Heart left ventricle (tissue), 16 donors: ENCODE data around the gene TUBE1. TPM values are rescaled to one million over a fixed set of nuclear protein-coding genes. Genes with fewer than 3 reads are reported as not detected.

Experiments
- ATAC-seq, 4 donors: fragments of 200-7000 bp; cut with Tn5 transposase; one replicate each; pipeline ENCODE4 v1.9.1; 2020 to 2022; ENCODE audit warnings: moderate library complexity in 4 of 4, mild to moderate bottlenecking in 3 of 4, moderate number of reproducible peaks in 1 of 4
- DNase-seq, 5 donors: peaks; one replicate each; pipeline ENCODE4 v3.0.0-alpha.2; 2020
- H3K27ac ChIP-seq, 12 donors: fragments of 200-600 bp; sonication (generic) in 4 of 12; one replicate each; pipeline versions ENCODE4 v1.5.0 to v1.8.0; 2016 to 2022; ENCODE audit warnings: mild to moderate bottlenecking in 2 of 12
- H3K27me3 ChIP-seq, 9 donors: fragments of 200-600 bp; sonication (generic) in 2 of 9; one replicate each; pipeline versions ENCODE4 v1.5.1 to v1.8.0; 2016 to 2022; ENCODE audit warnings: mild to moderate bottlenecking in 3 of 9
- H3K36me3 ChIP-seq, 9 donors: fragments of 200-600 bp; sonication (generic) in 2 of 9; one replicate each; pipeline versions ENCODE4 v1.5.0 to v1.8.0; 2018 to 2022; ENCODE audit warnings: mild to moderate bottlenecking in 2 of 9
- H3K4me1 ChIP-seq, 12 donors: fragments of 200-600 bp; sonication (generic) in 4 of 12; one replicate each; pipeline versions ENCODE4 v1.5.0 to v1.8.0; 2016 to 2022; ENCODE audit warnings: mild to moderate bottlenecking in 3 of 12
- H3K4me3 ChIP-seq, 12 donors: fragments of 200-600 bp; sonication (generic) in 4 of 12; one replicate each; pipeline versions ENCODE4 v1.5.0 to v1.8.0; 2017 to 2022; ENCODE audit warnings: mild to moderate bottlenecking in 9 of 12, moderate library complexity in 4 of 12
- H3K9me3 ChIP-seq, 12 donors: fragments of 200-600 bp; sonication (generic) in 4 of 12; one replicate each; pipeline versions ENCODE4 v1.5.0 to v1.8.0; 2016 to 2022; ENCODE audit warnings: mild to moderate bottlenecking in 1 of 12
- POLR2A ChIP-seq, 2 donors: fragments of 450-650 bp; IDR thresholded peaks; one replicate each; pipeline ENCODE4 v1.6.1; 2017; ENCODE audit warnings: antibody characterized with exemption in 2 of 2, mild to moderate bottlenecking in 2 of 2, moderate library complexity in 2 of 2
- WGBS, 4 donors: extraction: QIAGEN DNeasy Blood & Tissue Kit in 2 of 4; methylation state at CpG; one replicate each; pipeline versions ENCODE4 v1.1.5 to v1.1.7; 2013 to 2018; 5-methylcytosine and 5-hydroxymethylcytosine counted together
- intact Hi-C, 10 donors: fragments of 100-400 bp; cut with DNase I; formaldehyde crosslinking; loops; one replicate each; pipeline versions ENCODE4 v1.11.1 to v1.14.2; 2022
- polyA plus RNA-seq, 2 donors: library from polyadenylated mRNA; stranded (reverse); fragments of 200-250 nt; gene quantifications; one replicate each; pipeline ENCODE4 v1.2.3, GENCODE V29; 2013
- total RNA-seq, 9 donors: library from RNA; depleted of rRNA in 2 of 9; stranded (reverse); fragments of >200 nt in 2 of 9; fragmentation: NEBNext Ultra II Directional in 3 of 9; extraction: Animal tissue kit (Norgen Biotek cat#: 25700) in 3 of 9; gene quantifications; one replicate each; pipeline versions ENCODE4 v1.1.0 to v1.2.4, GENCODE V29; 2016 to 2023
- TF ChIP-seq, protein P1 (sequence below), 12 donors: fragments of 200-600 bp; sonication (generic) in 4 of 12; IDR thresholded peaks; one replicate each; pipeline versions ENCODE4 v1.5.0 to v1.8.0; 2018 to 2022; ENCODE audit warnings: antibody characterized with exemption in 12 of 12, mild to moderate bottlenecking in 5 of 12
- donor health status: ischemic (EF 13 %, LVEDD 7.1; RV severe dilation, severe dysfunction).
- donor health status: healthy with polysubstance abuse.
- donor health status: DM: no; HTN: yes; CAD: no.
- donor health status: DM: no; HTN: no; CAD: no.
- donor health status: ischemic (EF 25% LVEDD 6.9; RV normal size, moderate dysfunction).
- donor health status: ischemic (EF 25% LVEDD 5.7; RV mildly dilated, moderate dysfunction).
- donor health status: healthy.
- donor health status: DM: yes; HTN: yes; CAD: no.
- donor health status: ischemic (EF 35%, LVEDD 5.7; RV mildly dilated, moderate dysfunction).
- donor health status: nonischemic (EF 11% LVEDD 7.7; RV severe dilation, severe dysfunction).
- donor health status: DM: yes; HTN: yes; CAD: no.
- donor health status: PGD.
- donor health status: ischemic (EF 29% LVEDD 5.4; RV normal size, mild dysfunction).
- donor health status: nonischemic (EF 23%, LVEDD 6.1; RV moderate dilation, normal function).

Gene TUBE1
- total and polyA plus RNA-seq, 11 donors = 10.1 to 33.2 (median 23.3) TPM

DNA sequence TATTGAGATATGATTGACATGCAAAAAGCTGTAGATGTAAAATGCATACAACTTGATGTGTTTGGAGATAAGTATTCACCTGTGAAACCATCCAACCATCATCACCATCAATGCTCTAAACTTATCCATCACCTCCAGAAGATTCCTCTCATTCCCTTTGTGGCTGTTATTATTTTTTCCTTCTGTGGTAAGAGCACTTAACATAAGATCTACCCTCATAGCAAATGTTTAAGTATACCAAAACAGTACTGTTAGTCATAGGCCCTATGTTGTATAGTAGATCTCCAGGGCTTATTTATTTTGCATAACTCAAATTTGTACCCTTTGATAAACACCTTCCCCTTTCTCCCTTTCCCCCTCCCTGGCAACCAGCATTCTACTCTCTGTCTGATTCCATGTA is 64.5 kb downstream of the TUBE1 start:
- Histone ChIP-seq H3K9me3 (peaks cover 0 to 8% (median 2%) of the 10 kb centered on the region in 12 donors), H3K36me3 (no peaks in the 10 kb centered on the region), H3K27ac (no peak overlapping the region), H3K4me3 (no peak overlapping the region), H3K4me1 (peaks cover 0 to 25% (median 15%) of the 10 kb centered on the region in 12 donors), H3K27me3 (no peaks in the 10 kb centered on the region)
- intact Hi-C loops = no loop called here
- no peak for TF ChIP-seq POLR2A (IDR thresholded peaks at IDR 0.05)
- TF ChIP-seq, protein P1, sequence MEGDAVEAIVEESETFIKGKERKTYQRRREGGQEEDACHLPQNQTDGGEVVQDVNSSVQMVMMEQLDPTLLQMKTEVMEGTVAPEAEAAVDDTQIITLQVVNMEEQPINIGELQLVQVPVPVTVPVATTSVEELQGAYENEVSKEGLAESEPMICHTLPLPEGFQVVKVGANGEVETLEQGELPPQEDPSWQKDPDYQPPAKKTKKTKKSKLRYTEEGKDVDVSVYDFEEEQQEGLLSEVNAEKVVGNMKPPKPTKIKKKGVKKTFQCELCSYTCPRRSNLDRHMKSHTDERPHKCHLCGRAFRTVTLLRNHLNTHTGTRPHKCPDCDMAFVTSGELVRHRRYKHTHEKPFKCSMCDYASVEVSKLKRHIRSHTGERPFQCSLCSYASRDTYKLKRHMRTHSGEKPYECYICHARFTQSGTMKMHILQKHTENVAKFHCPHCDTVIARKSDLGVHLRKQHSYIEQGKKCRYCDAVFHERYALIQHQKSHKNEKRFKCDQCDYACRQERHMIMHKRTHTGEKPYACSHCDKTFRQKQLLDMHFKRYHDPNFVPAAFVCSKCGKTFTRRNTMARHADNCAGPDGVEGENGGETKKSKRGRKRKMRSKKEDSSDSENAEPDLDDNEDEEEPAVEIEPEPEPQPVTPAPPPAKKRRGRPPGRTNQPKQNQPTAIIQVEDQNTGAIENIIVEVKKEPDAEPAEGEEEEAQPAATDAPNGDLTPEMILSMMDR (IDR thresholded peaks at IDR 0.05) = no peak
- no peak for ATAC-seq
- no peak for DNase-seq

DNA sequence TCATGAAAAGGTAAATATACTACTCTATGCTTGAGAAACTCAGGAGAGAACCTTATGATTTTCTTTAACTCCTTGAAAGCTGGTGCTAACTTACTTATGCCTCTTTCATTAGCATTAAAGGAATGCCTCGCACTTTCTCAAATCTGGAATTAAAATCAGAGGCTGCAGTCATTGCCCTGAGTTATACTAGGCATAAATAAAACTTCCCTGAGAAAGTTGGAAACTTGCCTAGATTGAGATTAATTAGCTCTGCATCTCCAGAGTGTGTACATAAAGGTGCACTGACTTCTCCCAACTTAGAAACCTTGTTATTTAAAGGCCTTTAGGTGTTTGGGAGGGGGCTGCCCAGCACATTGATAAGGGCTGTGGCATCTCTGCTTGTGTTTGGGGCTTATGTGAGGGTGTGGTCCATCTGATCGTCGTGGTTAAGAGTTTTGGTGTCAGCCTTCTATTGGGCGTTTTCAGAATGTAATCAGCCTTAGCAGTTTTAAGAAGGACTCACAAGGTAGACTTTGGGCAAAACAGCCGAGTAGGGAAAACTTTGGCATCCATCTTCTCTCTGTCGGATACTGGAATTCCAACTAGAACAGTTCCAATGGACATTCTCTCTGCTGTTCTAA is 65.5 kb downstream of the TUBE1 start:
- H3K36me3 ChIP-seq = no peaks in the 10 kb centered on the region
- H3K4me3 ChIP-seq = no peak overlapping the region
- intact Hi-C loops = no loop called here
- ATAC-seq = no peak
- no peaks in the 10 kb centered on the region for H3K27me3 ChIP-seq
- no peak for DNase-seq
- WGBS, 4 donors = 71 to 77% (median 73%) methylated on average over 6 of the region's 6 CpGs
- H3K9me3 ChIP-seq = peaks cover 0 to 8% (median 2%) of the 10 kb centered on the region in 12 donors
- H3K27ac ChIP-seq = no peak overlapping the region
- TF ChIP-seq, protein P1 (IDR thresholded peaks at IDR 0.05) = no peak
- no peak for TF ChIP-seq POLR2A (IDR thresholded peaks at IDR 0.05)
- H3K4me1 ChIP-seq = peaks cover 0 to 35% (median 22%) of the 10 kb centered on the region in 12 donors

Other genes with a start within 250 kb of the TUBE1 start
- gene FYN, start 214.0 kb downstream of the TUBE1 start, total RNA-seq = 10 to 100 TPM; 28.1 to 72.4 (median 56.6) TPM
- 10 to 100 TPM; 14.7 to 29.4 TPM for gene FYN, start 214.0 kb downstream of the TUBE1 start, polyA plus RNA-seq
- gene CCN6, start 33.4 kb downstream of the TUBE1 start, total RNA-seq = not detected
- gene CCN6, start 33.4 kb downstream of the TUBE1 start, polyA plus RNA-seq = not detected
- gene FAM229B, start 109 bp upstream of the TUBE1 start, total RNA-seq = 10 to 100 TPM; 33.7 to 77.7 (median 54.8) TPM
- gene FAM229B, start 109 bp upstream of the TUBE1 start, polyA plus RNA-seq = 10 to 100 TPM; 28.6 to 85.8 TPM
- gene LAMA4, start 167.1 kb upstream of the TUBE1 start, total RNA-seq = 100 to 1,000 TPM in 2 of 9 donors, 10 to 100 TPM in 7; 42.6 to 132 (median 77.7) TPM
- gene LAMA4, start 167.1 kb upstream of the TUBE1 start, polyA plus RNA-seq = 10 to 100 TPM; 23.8 to 55.9 TPM